ENCODE results near the gene POLD4. TPM values are rescaled to one million over a fixed set of nuclear protein-coding genes. Genes with fewer than 3 reads are reported as not detected.

POLD4 gene
- total RNA-seq, 1 experiment from 2014 or later, result 78.7 TPM

DNA sequence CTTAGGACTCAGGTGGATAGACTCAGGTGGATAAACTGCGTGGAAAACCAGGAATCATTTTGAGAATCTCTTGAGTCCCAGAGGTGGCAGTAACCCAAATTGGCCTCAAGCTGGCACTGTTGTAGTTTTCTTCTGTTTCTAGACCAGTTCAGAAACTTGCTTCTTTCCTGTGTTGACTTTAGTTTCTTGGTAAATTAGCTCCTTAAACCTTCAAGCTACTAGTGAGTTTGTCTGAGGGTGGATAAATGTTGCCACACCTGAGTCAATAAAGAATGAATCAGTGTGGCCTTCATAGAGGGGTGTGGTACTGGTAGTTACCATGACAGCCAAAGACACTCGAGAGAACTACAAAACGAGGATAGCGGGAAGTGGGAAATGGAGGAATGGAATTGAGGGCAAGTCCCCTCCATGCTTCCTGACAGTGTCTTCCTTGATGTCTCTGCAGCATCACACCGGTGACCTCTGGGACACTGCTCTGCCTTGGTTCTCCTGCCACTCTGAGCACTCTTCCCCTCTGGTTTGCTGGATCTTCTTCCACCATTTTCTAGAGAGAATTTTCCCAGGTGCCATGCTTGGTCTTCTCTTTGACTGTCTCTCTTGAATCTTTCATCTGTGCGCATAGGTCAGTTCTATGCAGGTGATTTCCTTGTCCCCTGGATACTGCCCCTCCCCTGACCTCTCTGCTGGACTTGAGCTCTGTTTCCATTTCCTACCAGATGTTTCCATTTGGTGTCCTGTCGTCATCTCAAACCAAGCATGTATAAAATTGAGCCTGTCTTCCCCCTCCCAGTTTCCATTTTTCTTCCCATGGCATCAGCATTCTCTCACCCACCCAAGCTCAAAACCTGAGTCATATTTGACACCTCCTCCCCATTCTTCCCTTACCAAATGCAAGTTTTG is 7.2 kb downstream of the POLD4 start:
- peak; percentile 75 for ATAC-seq
- Histone ChIP-seq H3K4me3 (ENCODE audit: low read depth in 2 of 2, low read length in 2 of 2) (no peak overlapping the region), H3K36me3 (ENCODE audit: control insufficient read depth, insufficient read depth, low read length) (no peaks in the 10 kb centered on the region), H3K4me1 (ENCODE audit: control insufficient read depth, insufficient read depth, low read length) (peaks cover 4% of the 10 kb centered on the region; the same call in 1 of the 2 replicates), H3K27ac (ENCODE audit: low read length) (no peak overlapping the region), H3K27me3 (ENCODE audit: control insufficient read depth, insufficient read depth, low read length) (no peaks in the 10 kb centered on the region), H3K9me3 (ENCODE audit: control insufficient read depth, insufficient read depth, low read depth, low read length) (no peaks in the 10 kb centered on the region)
- ChIA-PET CTCF (interaction anchor here (1.0 to 2.9 kb wide), 7 partner anchors 10 to 55 kb away, joined by 3 to 13 read pairs (median 5); partner anchors contain the start of gene PPP1CA), POLR2A (interaction anchor here (0.6 to 0.8 kb wide), 2 partner anchors 76 to 1446 kb away, joined by 3 read pairs; no protein-coding TSS in a partner anchor)
- in situ Hi-C loops (cut with HindIII; ENCODE audit: low pct_unique_long_range_greater_than_20kb, low sequenced_read_pairs) (no loop called here), intact Hi-C loops (cut with micrococcal nuclease; ENCODE audit: unreplicated experiment) (loop anchor here (5.0 kb wide), 1 partner anchor 36 kb away; no protein-coding TSS in a partner anchor)
- DNase-seq (ENCODE audit: low read depth, low spot score), result peak; percentile 89
- TF ChIP-seq POLR2AphosphoS5 (IDR thresholded peaks at IDR 0.05; ENCODE audit: low read depth, low read length), result no peak
- TF ChIP-seq, protein P1, sequence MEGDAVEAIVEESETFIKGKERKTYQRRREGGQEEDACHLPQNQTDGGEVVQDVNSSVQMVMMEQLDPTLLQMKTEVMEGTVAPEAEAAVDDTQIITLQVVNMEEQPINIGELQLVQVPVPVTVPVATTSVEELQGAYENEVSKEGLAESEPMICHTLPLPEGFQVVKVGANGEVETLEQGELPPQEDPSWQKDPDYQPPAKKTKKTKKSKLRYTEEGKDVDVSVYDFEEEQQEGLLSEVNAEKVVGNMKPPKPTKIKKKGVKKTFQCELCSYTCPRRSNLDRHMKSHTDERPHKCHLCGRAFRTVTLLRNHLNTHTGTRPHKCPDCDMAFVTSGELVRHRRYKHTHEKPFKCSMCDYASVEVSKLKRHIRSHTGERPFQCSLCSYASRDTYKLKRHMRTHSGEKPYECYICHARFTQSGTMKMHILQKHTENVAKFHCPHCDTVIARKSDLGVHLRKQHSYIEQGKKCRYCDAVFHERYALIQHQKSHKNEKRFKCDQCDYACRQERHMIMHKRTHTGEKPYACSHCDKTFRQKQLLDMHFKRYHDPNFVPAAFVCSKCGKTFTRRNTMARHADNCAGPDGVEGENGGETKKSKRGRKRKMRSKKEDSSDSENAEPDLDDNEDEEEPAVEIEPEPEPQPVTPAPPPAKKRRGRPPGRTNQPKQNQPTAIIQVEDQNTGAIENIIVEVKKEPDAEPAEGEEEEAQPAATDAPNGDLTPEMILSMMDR (IDR thresholded peaks at IDR 0.05), result peak; percentile 94
- no TSS peak for BruUV-seq (replicated peaks)

DNA sequence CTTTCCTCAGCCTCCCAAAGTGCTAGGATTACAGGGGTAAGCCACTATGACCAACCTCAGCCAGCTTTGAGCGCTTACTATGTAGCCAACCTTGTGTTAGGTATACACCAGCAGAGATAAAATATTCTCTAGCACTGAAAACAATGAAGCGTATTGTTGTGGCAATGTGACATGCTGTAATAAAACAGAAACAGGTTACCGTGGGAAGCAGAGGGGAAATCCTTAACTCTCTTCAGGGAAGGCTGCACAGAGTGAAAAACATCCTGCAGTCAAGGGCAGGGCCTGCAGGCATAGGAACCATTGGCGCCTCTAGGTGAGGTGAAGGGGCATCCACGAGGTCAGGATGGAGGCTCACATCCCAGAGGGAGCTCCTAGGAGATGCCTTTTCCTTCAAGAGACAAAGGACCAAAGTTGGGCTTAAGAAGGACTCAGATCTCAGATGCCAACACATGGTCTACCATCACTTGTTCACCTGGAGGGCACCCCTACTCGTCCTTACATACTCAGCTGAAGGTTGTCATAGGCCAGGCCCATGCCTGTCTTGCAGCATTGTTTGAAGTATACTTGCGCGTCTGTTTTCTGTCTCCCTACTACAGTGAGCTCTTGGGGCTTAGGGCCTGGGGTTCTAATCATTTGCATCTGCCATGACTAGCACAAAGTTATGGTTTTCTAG is 8.0 kb downstream of the POLD4 start:
- ChIA-PET POLR2A (interaction anchor here (0.6 kb wide), 1 partner anchor 1445 kb away, joined by 3 read pairs; no protein-coding TSS in a partner anchor), CTCF (interaction anchor here (1.0 to 2.9 kb wide), 4 partner anchors 11 to 56 kb away, joined by 3 to 13 read pairs (median 8); partner anchors contain the start of gene PPP1CA)
- in situ Hi-C loops (cut with HindIII; ENCODE audit: low pct_unique_long_range_greater_than_20kb, low sequenced_read_pairs) (no loop called here), intact Hi-C loops (cut with micrococcal nuclease; ENCODE audit: unreplicated experiment) (loop anchor here (5.0 kb wide), 1 partner anchor 37 kb away; no protein-coding TSS in a partner anchor)
- ATAC-seq (peak; percentile 49), DNase-seq (ENCODE audit: low read depth, low spot score) (no peak)
- Histone ChIP-seq H3K27me3 (ENCODE audit: control insufficient read depth, insufficient read depth, low read length) (no peaks in the 10 kb centered on the region), H3K4me1 (ENCODE audit: control insufficient read depth, insufficient read depth, low read length) (0 out of 2 replicates have a peak, but pooled peaks cover 2% of the 10 kb centered on the region), H3K9me3 (ENCODE audit: control insufficient read depth, insufficient read depth, low read depth, low read length) (no peaks in the 10 kb centered on the region), H3K27ac (ENCODE audit: low read length) (no peak overlapping the region), H3K4me3 (ENCODE audit: low read depth in 2 of 2, low read length in 2 of 2) (no peak overlapping the region), H3K36me3 (ENCODE audit: control insufficient read depth, insufficient read depth, low read length) (no peaks in the 10 kb centered on the region)
- no TSS peak for BruUV-seq (replicated peaks)
- TF ChIP-seq POLR2AphosphoS5 (IDR thresholded peaks at IDR 0.05; ENCODE audit: low read depth, low read length), result no peak
- TF ChIP-seq TCF7L2 (IDR thresholded peaks at IDR 0.05; ENCODE audit: low read depth, low read length), result no peak
- TF ChIP-seq, protein P1 (IDR thresholded peaks at IDR 0.05), result no peak
- TF ChIP-seq, protein P2, sequence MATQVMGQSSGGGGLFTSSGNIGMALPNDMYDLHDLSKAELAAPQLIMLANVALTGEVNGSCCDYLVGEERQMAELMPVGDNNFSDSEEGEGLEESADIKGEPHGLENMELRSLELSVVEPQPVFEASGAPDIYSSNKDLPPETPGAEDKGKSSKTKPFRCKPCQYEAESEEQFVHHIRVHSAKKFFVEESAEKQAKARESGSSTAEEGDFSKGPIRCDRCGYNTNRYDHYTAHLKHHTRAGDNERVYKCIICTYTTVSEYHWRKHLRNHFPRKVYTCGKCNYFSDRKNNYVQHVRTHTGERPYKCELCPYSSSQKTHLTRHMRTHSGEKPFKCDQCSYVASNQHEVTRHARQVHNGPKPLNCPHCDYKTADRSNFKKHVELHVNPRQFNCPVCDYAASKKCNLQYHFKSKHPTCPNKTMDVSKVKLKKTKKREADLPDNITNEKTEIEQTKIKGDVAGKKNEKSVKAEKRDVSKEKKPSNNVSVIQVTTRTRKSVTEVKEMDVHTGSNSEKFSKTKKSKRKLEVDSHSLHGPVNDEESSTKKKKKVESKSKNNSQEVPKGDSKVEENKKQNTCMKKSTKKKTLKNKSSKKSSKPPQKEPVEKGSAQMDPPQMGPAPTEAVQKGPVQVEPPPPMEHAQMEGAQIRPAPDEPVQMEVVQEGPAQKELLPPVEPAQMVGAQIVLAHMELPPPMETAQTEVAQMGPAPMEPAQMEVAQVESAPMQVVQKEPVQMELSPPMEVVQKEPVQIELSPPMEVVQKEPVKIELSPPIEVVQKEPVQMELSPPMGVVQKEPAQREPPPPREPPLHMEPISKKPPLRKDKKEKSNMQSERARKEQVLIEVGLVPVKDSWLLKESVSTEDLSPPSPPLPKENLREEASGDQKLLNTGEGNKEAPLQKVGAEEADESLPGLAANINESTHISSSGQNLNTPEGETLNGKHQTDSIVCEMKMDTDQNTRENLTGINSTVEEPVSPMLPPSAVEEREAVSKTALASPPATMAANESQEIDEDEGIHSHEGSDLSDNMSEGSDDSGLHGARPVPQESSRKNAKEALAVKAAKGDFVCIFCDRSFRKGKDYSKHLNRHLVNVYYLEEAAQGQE (IDR thresholded peaks at IDR 0.05; ENCODE audit: insufficient read depth in 1 of 2, low read depth in 2 of 2, low read length in 1 of 2), result no peak
- TF ChIP-seq SIN3A (IDR thresholded peaks at IDR 0.05; ENCODE audit: borderline replicate concordance, insufficient read depth, low read depth, low read length), result no peak
